HEK293T (cell line): ENCODE results near the gene RPRD1B.

ENCODE experiments used
- BHLHE40 ChIP-seq: fragments of 450-650 bp; IDR thresholded peaks from 2 replicates; pipeline ENCODE4 v1.6.1; 2016; ENCODE audit warnings: mild to moderate bottlenecking, moderate library complexity, borderline replicate concordance
- ELF4 ChIP-seq: fragments of 450-650 bp; IDR thresholded peaks from 2 replicates; pipeline ENCODE4 v1.6.1; 2017; ENCODE audit warnings: antibody characterized with exemption
- FOXA1 ChIP-seq: fragments of 450-650 bp; IDR thresholded peaks from 2 replicates; pipeline ENCODE4 v1.6.1; 2016; ENCODE audit warnings: mild to moderate bottlenecking
- FOXK2 ChIP-seq: fragments of 450-650 bp; IDR thresholded peaks from 2 replicates; pipeline ENCODE4 v1.6.1; 2016; ENCODE audit warnings: mild to moderate bottlenecking
- FOXM1 ChIP-seq: fragments of 450-650 bp; IDR thresholded peaks from 2 replicates; pipeline ENCODE4 v1.6.1; 2017; ENCODE audit warnings: mild to moderate bottlenecking, borderline replicate concordance
- NFRKB ChIP-seq: fragments of 450-650 bp; IDR thresholded peaks from 2 replicates; pipeline ENCODE4 v1.6.1; 2016; ENCODE audit warnings: mild to moderate bottlenecking, moderate library complexity
- SP1 ChIP-seq: fragments of 450-650 bp; IDR thresholded peaks from 2 replicates; pipeline ENCODE4 v1.6.1; 2017
- TARDBP ChIP-seq: fragments of 450-650 bp; IDR thresholded peaks from 2 replicates; pipeline ENCODE4 v1.6.1; 2016
- TF ChIP-seq, protein P1 (sequence below): fragments of 450-650 bp; IDR thresholded peaks from 2 replicates; pipeline ENCODE4 v1.6.1; 2016

DNA sequence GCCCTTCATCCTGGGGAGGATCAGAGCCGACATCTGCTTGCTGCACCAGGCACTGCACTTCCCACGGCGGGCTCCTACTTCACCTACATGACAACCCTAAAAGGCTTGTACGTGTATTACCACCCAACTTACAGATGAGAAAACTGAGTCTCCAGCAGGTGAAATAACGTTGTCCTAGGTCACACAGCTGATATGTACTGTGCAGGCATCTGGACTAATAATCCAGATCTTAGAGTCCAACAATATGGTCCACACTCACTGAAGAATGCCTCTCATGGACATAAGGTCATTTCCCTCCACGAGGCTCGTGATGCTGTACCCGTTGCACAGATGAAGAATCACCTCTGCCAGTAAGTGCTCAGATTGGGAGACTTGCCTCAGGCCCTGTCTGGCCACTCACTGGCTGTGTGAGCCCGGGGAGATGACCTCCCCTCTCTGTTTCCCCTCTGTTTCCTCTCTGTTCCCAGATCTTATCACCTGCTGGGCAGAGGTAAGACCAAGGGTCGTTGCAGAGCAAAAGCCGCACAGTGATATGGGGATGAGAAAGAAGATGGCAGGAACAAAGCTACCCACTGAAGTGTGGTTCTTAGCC lies 99.5 kb downstream of the RPRD1B start:
- TF ChIP-seq ELF4 = no peak
- TF ChIP-seq TARDBP = no peak
- TF ChIP-seq FOXM1 = no peak
- TF ChIP-seq, protein P1, sequence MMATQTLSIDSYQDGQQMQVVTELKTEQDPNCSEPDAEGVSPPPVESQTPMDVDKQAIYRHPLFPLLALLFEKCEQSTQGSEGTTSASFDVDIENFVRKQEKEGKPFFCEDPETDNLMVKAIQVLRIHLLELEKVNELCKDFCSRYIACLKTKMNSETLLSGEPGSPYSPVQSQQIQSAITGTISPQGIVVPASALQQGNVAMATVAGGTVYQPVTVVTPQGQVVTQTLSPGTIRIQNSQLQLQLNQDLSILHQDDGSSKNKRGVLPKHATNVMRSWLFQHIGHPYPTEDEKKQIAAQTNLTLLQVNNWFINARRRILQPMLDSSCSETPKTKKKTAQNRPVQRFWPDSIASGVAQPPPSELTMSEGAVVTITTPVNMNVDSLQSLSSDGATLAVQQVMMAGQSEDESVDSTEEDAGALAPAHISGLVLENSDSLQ = no peak
- TF ChIP-seq FOXA1 = no peak
- TF ChIP-seq BHLHE40 = no peak
- TF ChIP-seq NFRKB = no peak
- no peak for TF ChIP-seq FOXK2
- TF ChIP-seq SP1 = no peak
